Pericardium fibroblast (primary cell): ENCODE data around the gene CLASRP. TPM values are rescaled to one million over a fixed set of nuclear protein-coding genes. Genes with fewer than 3 reads are reported as not detected.

ENCODE experiments used
- total RNA-seq: library from RNA; depleted of rRNA; stranded (reverse); fragments of >200 nt; gene quantifications from 2 replicates; pipeline ENCODE4 v1.2.3, GENCODE V29; 2015

CLASRP gene
- 38.4 and 39.7 TPM in 2 replicates for total RNA-seq

DNA sequence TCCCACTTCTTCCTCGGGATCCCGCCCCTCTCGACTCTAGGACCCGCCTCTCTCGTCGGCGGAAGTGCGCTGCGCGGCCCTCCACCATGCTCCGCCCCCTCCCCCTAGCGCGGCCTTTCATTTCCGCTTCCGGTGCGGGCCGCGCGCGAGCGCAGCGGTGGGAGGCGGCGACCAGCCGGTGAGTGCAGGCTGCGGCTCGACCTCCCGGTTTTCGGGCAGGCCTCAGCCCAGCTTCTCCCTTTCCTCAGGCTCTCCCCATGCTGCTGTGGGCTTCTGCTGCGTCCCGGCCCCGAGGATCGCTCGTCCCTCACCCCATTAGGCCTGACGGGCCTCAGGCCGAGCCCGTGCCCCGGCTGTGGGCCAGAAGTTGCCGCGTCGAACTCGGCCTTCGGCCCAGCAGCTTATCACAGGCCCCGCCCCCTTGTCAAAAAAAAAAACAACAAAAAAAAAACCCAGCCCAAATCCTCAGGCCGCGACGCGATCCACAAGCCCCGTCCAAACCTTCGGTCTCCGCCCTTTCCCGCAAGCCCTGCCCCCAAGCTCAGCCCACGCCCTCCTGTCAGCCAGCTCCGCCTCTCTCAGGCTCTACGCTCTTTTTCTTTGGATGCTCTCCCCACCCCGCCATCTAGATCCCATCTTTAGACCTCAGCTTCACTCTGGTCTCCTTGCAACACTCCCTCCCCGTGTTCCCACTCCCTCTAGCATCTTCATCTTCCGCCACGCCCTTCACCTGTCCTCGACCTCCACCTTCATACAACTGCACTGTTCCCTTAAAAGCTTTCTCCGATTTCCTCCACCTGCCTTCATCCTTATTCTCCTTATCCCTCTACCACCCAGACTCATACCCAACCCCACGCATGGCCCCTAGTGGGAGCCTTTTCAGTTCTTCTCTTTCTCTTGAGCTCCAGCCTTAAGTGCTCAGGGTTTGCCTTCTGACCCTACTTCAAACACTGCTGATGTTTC lies at the start of gene CLASRP:
CLASRP (plus strand) TSS at position 115 of the 963 bp plus-strand sequence. CDS start 1,168 bp downstream, outside the sequence.

GRCh38 chr19:45001087-45001739 lies 37.6 kb upstream of the CLASRP start, which contains the start of gene RELB:
RELB (plus strand) TSS chr19:45001464; CDS start chr19:45001580, 116 bp downstream.

GRCh38 chr19:45076029-45076850 lies 37.4 kb downstream of the CLASRP start, which contains the start of gene ZNF296:
ZNF296 (minus strand) TSS chr19:45076478; CDS start chr19:45076373, 105 bp downstream.

DNA sequence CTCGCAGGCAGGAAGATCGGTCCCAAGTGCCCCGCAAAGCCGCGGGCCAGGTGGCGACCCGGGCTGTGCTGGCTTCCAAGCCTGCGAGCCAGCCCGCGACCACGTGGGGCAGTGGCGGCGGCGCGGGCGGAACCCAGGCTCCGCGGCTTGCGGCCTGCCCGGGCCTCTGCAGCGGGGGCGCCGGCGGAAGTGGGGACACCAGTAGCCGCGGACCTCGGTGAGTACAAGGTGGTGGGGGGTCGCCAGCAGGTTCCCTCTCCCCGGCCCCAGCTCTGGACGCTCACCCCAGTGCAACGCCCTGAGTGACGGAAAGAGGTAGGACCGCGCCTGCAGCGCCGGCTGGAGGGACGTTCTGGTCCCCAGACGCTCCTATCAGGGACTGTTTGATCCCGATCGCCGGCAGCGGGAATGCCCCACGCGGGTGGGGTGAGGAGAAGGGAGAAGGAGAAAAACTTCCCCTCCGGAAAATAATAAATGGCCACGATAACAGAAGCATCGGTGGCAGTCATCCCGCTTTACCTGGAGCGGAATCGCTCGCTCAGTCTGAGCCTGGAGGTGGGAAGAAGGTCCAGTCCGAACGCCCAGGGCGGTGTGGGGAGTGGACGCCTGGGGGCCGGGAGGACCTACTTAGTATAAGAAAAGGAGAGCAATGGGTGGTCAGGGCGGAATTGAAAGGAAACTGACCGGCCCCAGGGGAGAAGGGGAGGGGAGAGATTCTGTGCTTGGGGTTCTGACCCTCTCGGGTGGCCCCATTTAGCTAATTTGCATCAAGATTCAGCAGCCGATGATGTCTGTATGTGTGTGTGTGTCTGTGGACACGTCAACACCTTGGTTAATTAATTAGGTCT lies 40.4 kb downstream of the CLASRP start, which contains the start of gene GEMIN7:
GEMIN7 (plus strand) TSS at position 198 of the 848 bp plus-strand sequence. CDS start 10,855 bp downstream, outside the sequence.

DNA sequence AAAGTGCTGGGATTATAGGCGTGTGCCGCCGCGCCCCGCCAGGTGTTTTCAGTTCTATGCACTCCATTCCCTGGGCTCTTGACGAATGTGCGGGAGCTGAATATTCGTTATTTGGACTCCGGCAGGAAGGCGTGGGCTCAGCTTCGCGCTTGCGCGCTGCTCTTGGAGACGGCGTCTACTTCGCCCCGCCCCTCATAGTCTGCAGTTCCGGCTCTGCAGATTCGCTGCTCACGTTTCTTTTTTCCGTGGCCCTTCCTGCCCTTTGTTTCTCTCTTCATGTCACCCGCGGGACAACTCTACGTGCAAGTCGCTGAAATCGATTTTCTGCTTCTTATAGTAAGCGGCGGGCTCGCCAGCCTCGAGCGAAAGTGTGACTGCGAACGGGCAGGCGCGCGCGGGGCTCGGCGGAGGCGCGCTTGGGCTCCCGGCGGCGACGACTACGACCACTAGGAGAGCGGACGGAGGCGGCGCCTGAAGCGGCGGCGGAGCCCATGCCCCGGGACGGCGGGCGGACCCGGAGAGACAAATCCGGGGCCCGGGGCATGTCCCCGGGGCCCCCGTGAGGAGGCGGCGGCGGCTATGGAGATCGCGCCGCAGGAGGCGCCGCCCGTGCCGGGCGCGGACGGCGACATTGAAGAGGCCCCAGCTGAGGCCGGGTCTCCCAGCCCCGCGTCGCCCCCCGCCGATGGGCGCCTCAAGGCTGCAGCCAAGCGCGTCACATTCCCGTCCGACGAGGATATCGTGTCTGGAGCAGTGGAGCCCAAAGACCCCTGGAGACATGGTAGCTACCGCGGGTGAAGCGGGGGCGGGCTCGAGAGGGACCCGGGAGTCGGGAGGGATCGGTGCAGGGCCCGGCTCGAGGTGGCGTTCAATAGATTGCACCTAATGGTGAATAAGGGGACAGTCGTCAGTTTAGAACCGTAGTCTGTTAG lies 54.2 kb downstream of the CLASRP start, which contains the start of gene PPP1R37:
PPP1R37 (plus strand) TSS at position 433 of the 932 bp plus-strand sequence; CDS start at position 580, 147 bp downstream.

Other genes starting within 250 kb of the CLASRP start
- gene BCAM, start 229.9 kb upstream of the CLASRP start, total RNA-seq: 20.6 and 29.3 TPM in 2 replicates
- 76.9 and 163 TPM in 2 replicates for gene NECTIN2, start 192.7 kb upstream of the CLASRP start, total RNA-seq
- gene TOMM40, start 147.8 kb upstream of the CLASRP start, total RNA-seq: 47.9 and 51.1 TPM in 2 replicates
- gene APOE, start 133.2 kb upstream of the CLASRP start, total RNA-seq: 813 and 5,080 TPM in 2 replicates
- gene APOC1, start 124.4 kb upstream of the CLASRP start, total RNA-seq: 14.1 and 28.8 TPM in 2 replicates
- not detected in 2 replicates for gene APOC4, start 96.8 kb upstream of the CLASRP start, total RNA-seq
- not detected in 2 replicates for gene APOC2, start 93.0 kb upstream of the CLASRP start, total RNA-seq
- gene CLPTM1, start 83.7 kb upstream of the CLASRP start, total RNA-seq: 57.9 and 59.5 TPM in 2 replicates
- gene RELB, start 37.6 kb upstream of the CLASRP start, total RNA-seq: 8.0 and 12.3 TPM in 2 replicates
- 0.70 and 3.1 TPM in 2 replicates for gene ZNF296, start 37.4 kb downstream of the CLASRP start, total RNA-seq
- gene GEMIN7, start 40.2 kb downstream of the CLASRP start, total RNA-seq: 21.4 and 25.3 TPM in 2 replicates
- 28.3 and 46.7 TPM in 2 replicates for gene PPP1R37, start 54.1 kb downstream of the CLASRP start, total RNA-seq
- gene NKPD1, start 121.9 kb downstream of the CLASRP start, total RNA-seq: under 0.01 and 0.85 TPM in 2 replicates
- 29.1 and 33.0 TPM in 2 replicates for gene TRAPPC6A, start 139.2 kb downstream of the CLASRP start, total RNA-seq
- gene BLOC1S3, start 139.7 kb downstream of the CLASRP start, total RNA-seq: 10.3 and 15.3 TPM in 2 replicates
- gene EXOC3L2, start 206.4 kb downstream of the CLASRP start, total RNA-seq: 1.0 and 2.0 TPM in 2 replicates
- 23.2 and 36.3 TPM in 2 replicates for gene MARK4, start 212.2 kb downstream of the CLASRP start, total RNA-seq